GM12878 (cell line): ENCODE measurements around the gene SCAI. TPM values are rescaled to one million over a fixed set of nuclear protein-coding genes. Genes with fewer than 3 reads are reported as not detected.

Source experiments
- ATAC-seq: fragments of 200-7000 bp; cut with Tn5 transposase; 3 replicates; pipeline ENCODE4 v1.9.1; 2020; ENCODE audit warnings: mild to moderate bottlenecking, moderate library complexity
- BruUV-seq: library from RNA; stranded (reverse); fragments of 400-500 nt; replicated peaks from 2 replicates; lab custom pipeline; 2021; lab: Mats Ljungman, UMichigan
- CTCF ChIA-PET: fragments of 300-600 bp; sonication (Branson Sonifier 250); formaldehyde crosslinking; extraction: SDS; loops from one replicate; lab custom pipeline; 2021; ENCODE audit warnings: inconsistent platforms; lab: Yijun Ruan, JAX
- POLR2A ChIA-PET: fragments of 350-600 bp; formaldehyde crosslinking; extraction: SDS; loops from one replicate; lab custom pipeline; 2021; ENCODE audit warnings: inconsistent platforms; lab: Charles Lee
- RAD21 ChIA-PET: fragments of 300-600 bp; sonication (Branson Sonifier 250); formaldehyde crosslinking; loops from one replicate; lab custom pipeline; 2023; ENCODE audit warnings: antibody characterized with exemption; ENCODE audit not compliant: unreplicated experiment; lab: Charles Lee
- SMC1A ChIA-PET: fragments of 300-600 bp; sonication (Branson Sonifier 250); formaldehyde crosslinking; loops from one replicate; lab custom pipeline; 2023; ENCODE audit not compliant: unreplicated experiment, uncharacterized antibody; lab: Charles Lee
- DNase-seq: peaks from one replicate; pipeline ENCODE4 v3.0.0-alpha.2; 2011; ENCODE audit warnings: low read depth, low spot score
- FAIRE-seq: peaks from 3 replicates; lab custom pipeline; 2011; peaks lifted over from hg19 to GRCh38; lab: Jason Lieb, UNC
- H2AFZ ChIP-seq: 2 replicates; pipeline ENCODE4 v1.6.0; 2011; ENCODE audit warnings: low read depth, low read length, control low read depth; ENCODE audit not compliant: control insufficient read depth
- H3K27ac ChIP-seq: 2 replicates; pipeline ENCODE4 v1.5.1; 2011; ENCODE audit warnings: control low read depth; ENCODE audit not compliant: control insufficient read depth, insufficient read depth
- H3K27me3 ChIP-seq, 2 experiments: replicated peaks in 1 of 2; 2 replicates each; pipeline versions ENCODE4 v1.6.0 to v1.6.1; 2011; ENCODE audit warnings: low read length in 1 of 2; ENCODE audit not compliant: control insufficient read depth in 2 of 2, insufficient read depth in 2 of 2
- H3K36me3 ChIP-seq, 2 experiments: 2 replicates each; pipeline ENCODE4 v1.5.1; 2011; ENCODE audit warnings: low read length in 1 of 2; ENCODE audit not compliant: control insufficient read depth in 2 of 2, insufficient read depth in 2 of 2
- H3K4me1 ChIP-seq: 2 replicates; pipeline ENCODE4 v1.6.1; 2011; ENCODE audit warnings: mild to moderate bottlenecking, low read length, moderate library complexity, mixed read lengths; ENCODE audit not compliant: control insufficient read depth, insufficient read depth
- H3K4me2 ChIP-seq: 2 replicates; pipeline ENCODE4 v1.6.0; 2011; ENCODE audit warnings: control low read depth; ENCODE audit not compliant: control insufficient read depth, insufficient read depth
- H3K4me3 ChIP-seq: fragments of 200-600 bp; sonication (generic); 2 replicates; pipeline ENCODE4 v1.5.1; 2016
- H3K79me2 ChIP-seq: 2 replicates; pipeline ENCODE4 v1.6.0; 2011; ENCODE audit warnings: low read length; ENCODE audit not compliant: control insufficient read depth, insufficient read depth
- H3K9ac ChIP-seq: 2 replicates; pipeline ENCODE4 v1.8.0; 2011; ENCODE audit warnings: low read length, control low read depth, mixed read lengths; ENCODE audit not compliant: control insufficient read depth, insufficient read depth
- H3K9me3 ChIP-seq: replicated peaks from 3 replicates; pipeline ENCODE4 v1.5.1; 2011; ENCODE audit warnings: mild to moderate bottlenecking, low read length; ENCODE audit not compliant: control insufficient read depth, insufficient read depth
- H4K20me1 ChIP-seq: 2 replicates; pipeline ENCODE4 v1.6.0; 2011; ENCODE audit not compliant: control insufficient read depth, insufficient read depth
- ATF3 ChIP-seq: IDR thresholded peaks from 2 replicates; pipeline ENCODE4 v1.6.1; 2011; ENCODE audit warnings: low read depth, mild to moderate bottlenecking, low read length, moderate library complexity, borderline replicate concordance; ENCODE audit errors: extremely low read depth
- ETV6 ChIP-seq, 2 experiments: fragments of 450-650 bp in 1 of 2; IDR thresholded peaks in 1 of 2; conservative IDR thresholded peaks in 1 of 2; 2 replicates each; pipeline ENCODE4 v1.6.1; 2014; ENCODE audit warnings: antibody characterized with exemption in 1 of 2, borderline replicate concordance in 1 of 2, low read depth in 1 of 2, mild to moderate bottlenecking in 1 of 2, moderate library complexity in 1 of 2
- HDGF ChIP-seq: fragments of 450-650 bp; IDR thresholded peaks from 2 replicates; pipeline ENCODE4 v1.6.1; 2016; ENCODE audit warnings: antibody characterized with exemption
- HSF1 ChIP-seq: fragments of 150-350 bp; IDR thresholded peaks from 2 replicates; pipeline ENCODE4 v1.6.1; 2014; ENCODE audit warnings: mild to moderate bottlenecking, low read depth, low read length
- KAT2A ChIP-seq: conservative IDR thresholded peaks from 2 replicates; pipeline ENCODE4 v1.6.1; 2011; ENCODE audit warnings: low read depth, low read length; ENCODE audit not compliant: control insufficient read depth
- MEF2A ChIP-seq: IDR thresholded peaks from 2 replicates; pipeline ENCODE4 v1.6.1; 2011; ENCODE audit warnings: low read depth, mild to moderate bottlenecking, low read length, moderate library complexity; ENCODE audit not compliant: insufficient read depth
- POLR2AphosphoS5 ChIP-seq: IDR thresholded peaks from 2 replicates; pipeline ENCODE4 v1.6.1; 2011; ENCODE audit warnings: mild to moderate bottlenecking, low read length, inconsistent platforms
- SMARCA5 ChIP-seq: fragments of 450-650 bp; IDR thresholded peaks from 2 replicates; pipeline ENCODE4 v1.6.1; 2017; ENCODE audit warnings: mild to moderate bottlenecking
- SP1 ChIP-seq: IDR thresholded peaks from one replicate; pipeline ENCODE4 v1.6.1; 2011; ENCODE audit warnings: low read depth, low read length
- TCF12 ChIP-seq: IDR thresholded peaks from 2 replicates; pipeline ENCODE4 v1.6.1; 2011; ENCODE audit warnings: low read depth, mild to moderate bottlenecking, low read length
- WRNIP1 ChIP-seq: IDR thresholded peaks from 2 replicates; pipeline ENCODE4 v1.6.1; 2011; ENCODE audit warnings: low read depth, low read length, improper control_type of control experiment, borderline replicate concordance
- ZNF274 ChIP-seq: IDR thresholded peaks from one replicate; pipeline ENCODE4 v1.8.0; 2011; ENCODE audit not compliant: insufficient read length, insufficient read depth
- WGBS: methylation state at CpG from one replicate; pipeline ENCODE4 v1.1.6; 2016; ENCODE audit warnings: low lambda C conversion rate; ENCODE audit not compliant: insufficient replicate concordance, insufficient coverage; ENCODE audit errors: missing lambda C conversion rate; 5-methylcytosine and 5-hydroxymethylcytosine counted together
- in situ Hi-C: fragments of 300-500 bp; cut with MboI; formaldehyde crosslinking; loops from 9 replicates; pipeline ENCODE4 v1.14.3; 2018; ENCODE audit warnings: mixed read lengths
- intact Hi-C: fragments of 100-400 bp; cut with micrococcal nuclease; formaldehyde crosslinking; loops from one replicate; pipeline ENCODE4 v1.14.2; 2022; ENCODE audit not compliant: unreplicated experiment
- polyA plus RNA-seq, 11 experiments: library from polyadenylated mRNA; depleted of rRNA in 4 of 11; unstranded in 6 of 11; stranded (reverse) in 5 of 11; fragments of >200 nt; fragmentation: Nextera tagmentation in 4 of 11; fragmentation: Illumina TruSeq in 1 of 11; extraction: Ambion mirVana in 4 of 11; extraction: Trizol in 1 of 11; gene quantifications; 1 replicate in 1 of 11; 2 replicates in 10 of 11; pipeline versions ENCODE4 v1.2.1 to v1.2.3, GENCODE V29; 2011 to 2016; ENCODE audit warnings: inconsistent platforms in 2 of 11, missing spikeins in 2 of 11, low read depth in 1 of 11
- total RNA-seq, 4 experiments: library from RNA; depleted of rRNA in 3 of 4; stranded (reverse); fragments of >200 nt in 3 of 4; fragmentation: Illumina TruSeq in 1 of 4; extraction: Trizol in 1 of 4; gene quantifications; 2 replicates each; pipeline versions ENCODE4 v1.2.1 to v1.2.3, GENCODE V29; 2013 to 2021

SCAI gene
- total and polyA plus RNA-seq, 10 of the 15 experiments (the other 5 are each of a cell fraction or from before 2014, with no cell fraction given), result 0.52 to 8.8 (median 5.1) TPM

- Histone ChIP-seq H3K9ac (no peak overlapping the region), H3K27ac (no peak overlapping the region), H3K4me3 (no peak overlapping the region), H3K9me3 (no peaks in the 10 kb centered on the region), H3K4me1 (no peaks in the 10 kb centered on the region), H2AFZ (no peak overlapping the region), H4K20me1 (no peaks in the 10 kb centered on the region), H3K79me2 (no peaks in the 10 kb centered on the region), H3K36me3 (no peaks in the 10 kb centered on the region; a peak in 1 of 4 replicates), H3K27me3 (no peaks in the 10 kb centered on the region), H3K4me2 (no peak overlapping the region)
- TF ChIP-seq POLR2AphosphoS5 (no peak), MEF2A (no peak), WRNIP1 (no peak), ZNF274 (no peak), SMARCA5 (no peak), HDGF (no peak), SP1 (no peak), ATF3 (no peak), TCF12 (no peak), ETV6 (conservative IDR thresholded peaks at IDR 0.05 in 1 of 2, IDR thresholded peaks at IDR 0.05 in 1 of 2; ENCODE audit: borderline replicate concordance in 1 of 2, low read depth in 1 of 2) (no peak), HSF1 (no peak), KAT2A (no peak)
- ChIA-PET SMC1A (no interaction called here), POLR2A (no interaction called here), CTCF (no interaction called here), RAD21 (no interaction called here)
- FAIRE-seq (no peak), DNase-seq (no peak), ATAC-seq (no peak)
- intact Hi-C loops, result loop anchor here (10.0 kb wide), 1 partner anchor 136 kb away; the partner anchor contains the start of gene SCAI
- no TSS peak for BruUV-seq
- WGBS, result 92% methylated on average over 2 of the region's 2 CpGs
- in situ Hi-C loops, result no loop called here
Measured at GRCh38 chr9:125008599-125008998, 134.7 kb downstream of the SCAI start.
